Neural cell (in vitro differentiated cells): ENCODE measurements around the gene KCNS1. TPM values are rescaled to one million over a fixed set of nuclear protein-coding genes. Genes with fewer than 3 reads are reported as not detected.

Experiments used
- H2AFZ ChIP-seq: fragments of 200-600, 300-800 bp; sonication (generic), shearing (Covaris generic); 2 replicates; pipeline ENCODE4 v1.6.0; 2014; ENCODE audit warnings: low read depth, mild to moderate bottlenecking, antibody characterized with exemption, low read length, moderate library complexity
- H3F3A ChIP-seq: fragments of 200-600 bp; shearing (Covaris generic); 2 replicates; pipeline ENCODE4 v1.6.1; 2016; ENCODE audit warnings: mild to moderate bottlenecking, moderate library complexity, mixed read lengths, antibody characterized with exemption, low read length; ENCODE audit not compliant: insufficient read depth, poor library complexity, severe bottlenecking
- H3K27ac ChIP-seq: fragments of 200-600, 300-800 bp; sonication (generic), shearing (Covaris generic); 2 replicates; pipeline ENCODE4 v1.5.1; 2014; ENCODE audit warnings: mild to moderate bottlenecking, low read length, moderate library complexity
- H3K27me3 ChIP-seq: fragments of 300-800, 200-600 bp; sonication (generic), shearing (Covaris generic); 2 replicates; pipeline ENCODE4 v1.6.0; 2014; ENCODE audit warnings: mild to moderate bottlenecking, low read depth, low read length, moderate library complexity; ENCODE audit not compliant: insufficient read depth
- H3K36me3 ChIP-seq: fragments of 300-800, 200-600 bp; sonication (generic), shearing (Covaris generic); 2 replicates; pipeline ENCODE4 v1.5.1; 2014; ENCODE audit warnings: mild to moderate bottlenecking, antibody characterized with exemption, low read length, moderate library complexity; ENCODE audit not compliant: insufficient read depth
- H3K4me2 ChIP-seq: fragments of 300-800, 200-600 bp; sonication (generic), shearing (Covaris generic); 2 replicates; pipeline ENCODE4 v1.6.0; 2014; ENCODE audit warnings: mild to moderate bottlenecking, low read length
- H3K4me3 ChIP-seq: fragments of 300-800, 200-600 bp; sonication (generic), shearing (Covaris generic); 2 replicates; pipeline ENCODE4 v1.5.1; 2014; ENCODE audit warnings: mild to moderate bottlenecking, low read length, moderate library complexity
- H3K79me2 ChIP-seq: fragments of 200-600 bp; shearing (Covaris generic); replicated peaks from 2 replicates; pipeline ENCODE4 v1.6.0; 2014; ENCODE audit warnings: mild to moderate bottlenecking, low read length, moderate library complexity; ENCODE audit not compliant: insufficient read depth
- H3K9ac ChIP-seq: fragments of 300-800, 200-600 bp; sonication (generic), shearing (Covaris generic); 2 replicates; pipeline ENCODE4 v1.6.1; 2016; ENCODE audit warnings: mild to moderate bottlenecking, low read length, mixed read lengths
- H3K9me2 ChIP-seq: fragments of 200-600 bp; shearing (Covaris generic); 2 replicates; pipeline ENCODE4 v1.6.1; 2016; ENCODE audit warnings: mild to moderate bottlenecking, low read length, mixed read lengths; ENCODE audit not compliant: insufficient read depth
- H3K9me3 ChIP-seq: fragments of 200-600, 300-800 bp; sonication (generic), shearing (Covaris generic); 2 replicates; pipeline ENCODE4 v1.6.1; 2016; ENCODE audit warnings: mild to moderate bottlenecking, mixed run types, low read length, moderate library complexity, mixed read lengths
- H4K20me1 ChIP-seq: fragments of 200-600 bp; shearing (Covaris generic); 2 replicates; pipeline ENCODE4 v1.6.1; 2016; ENCODE audit warnings: mild to moderate bottlenecking, mixed run types; ENCODE audit not compliant: insufficient read depth
- EP300 ChIP-seq: fragments of 450-650 bp; conservative IDR thresholded peaks from 2 replicates; pipeline ENCODE4 v1.6.1; 2014; ENCODE audit warnings: antibody characterized with exemption, mild to moderate bottlenecking, moderate library complexity; ENCODE audit not compliant: poor library complexity, severe bottlenecking
- EZH2 ChIP-seq: fragments of 200-600, 300-800 bp; shearing (Covaris generic), sonication (generic); IDR thresholded peaks from 2 replicates; pipeline ENCODE4 v1.6.1; 2014; ENCODE audit warnings: antibody characterized with exemption, low read length, borderline replicate concordance, mild to moderate bottlenecking; ENCODE audit not compliant: insufficient read depth, poor library complexity, severe bottlenecking
- MXI1 ChIP-seq: fragments of 450-650 bp; conservative IDR thresholded peaks from 2 replicates; pipeline ENCODE4 v1.6.1; 2014; ENCODE audit warnings: antibody characterized with exemption, mild to moderate bottlenecking; ENCODE audit not compliant: poor library complexity, severe bottlenecking
- POLR2AphosphoS5 ChIP-seq: IDR thresholded peaks from 2 replicates; pipeline ENCODE4 v1.6.1; 2012
- RAD21 ChIP-seq: fragments of 450-650 bp; conservative IDR thresholded peaks from 2 replicates; pipeline ENCODE4 v1.6.1; 2014; ENCODE audit warnings: antibody characterized with exemption, mild to moderate bottlenecking, moderate library complexity
- SMC3 ChIP-seq: fragments of 450-650 bp; conservative IDR thresholded peaks from 2 replicates; pipeline ENCODE4 v1.6.1; 2014; ENCODE audit warnings: antibody characterized with exemption, mild to moderate bottlenecking, moderate library complexity; ENCODE audit not compliant: poor library complexity
- TAF1 ChIP-seq: IDR thresholded peaks from 2 replicates; pipeline ENCODE4 v1.6.1; 2012; ENCODE audit warnings: low read depth
- polyA plus RNA-seq: library from polyadenylated mRNA; depleted of rRNA; stranded (reverse); fragments of >200 nt; gene quantifications from 2 replicates; pipeline ENCODE4 v1.2.3, GENCODE V29; 2014
- TF ChIP-seq, protein P1 (sequence below): fragments of 450-650 bp; IDR thresholded peaks from 2 replicates; pipeline ENCODE4 v1.5.1; 2014; ENCODE audit warnings: antibody characterized with exemption, mild to moderate bottlenecking, moderate library complexity; ENCODE audit not compliant: poor library complexity, severe bottlenecking
- TF ChIP-seq, protein P2 (sequence below): IDR thresholded peaks from 2 replicates; pipeline ENCODE4 v1.6.1; 2012; ENCODE audit warnings: borderline replicate concordance

The KCNS1 gene
- polyA plus RNA-seq, 1 donor from 2014 or later, result not detected

DNA sequence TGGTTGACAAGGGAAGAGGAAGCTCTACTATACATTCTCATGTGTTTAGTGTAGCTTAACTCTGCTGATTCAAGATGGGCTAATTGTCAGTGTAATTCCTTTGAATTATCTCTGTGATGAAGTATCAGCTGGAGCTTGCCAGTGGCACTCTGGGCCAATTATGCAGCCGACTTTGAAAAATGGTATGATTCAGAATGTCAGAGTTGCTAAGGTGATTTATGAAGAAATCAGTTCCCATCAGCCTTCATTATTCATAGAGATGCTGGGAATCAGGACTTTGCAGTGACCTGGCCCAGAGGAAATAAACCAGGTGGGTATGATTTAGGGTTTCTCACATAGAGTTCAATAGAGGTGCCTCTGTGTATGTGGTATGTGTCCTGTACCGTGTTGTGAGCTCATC, 33.4 kb downstream of the KCNS1 start:
- Histone ChIP-seq H4K20me1 (no peaks in the 10 kb centered on the region), H3K4me3 (no peak overlapping the region), H3K9me3 (no peaks in the 10 kb centered on the region), H3K9ac (no peak overlapping the region), H3K9me2 (no peaks in the 10 kb centered on the region), H3K27me3 (no peaks in the 10 kb centered on the region), H3F3A (no peaks in the 10 kb centered on the region), H3K27ac (no peak overlapping the region), H3K36me3 (no peaks in the 10 kb centered on the region), H2AFZ (no peak overlapping the region), H3K79me2 (no peaks in the 10 kb centered on the region), H3K4me2 (no peak overlapping the region)
- TF ChIP-seq MXI1, result no peak
- TF ChIP-seq POLR2AphosphoS5, result no peak
- TF ChIP-seq EP300, result no peak
- TF ChIP-seq, protein P1, sequence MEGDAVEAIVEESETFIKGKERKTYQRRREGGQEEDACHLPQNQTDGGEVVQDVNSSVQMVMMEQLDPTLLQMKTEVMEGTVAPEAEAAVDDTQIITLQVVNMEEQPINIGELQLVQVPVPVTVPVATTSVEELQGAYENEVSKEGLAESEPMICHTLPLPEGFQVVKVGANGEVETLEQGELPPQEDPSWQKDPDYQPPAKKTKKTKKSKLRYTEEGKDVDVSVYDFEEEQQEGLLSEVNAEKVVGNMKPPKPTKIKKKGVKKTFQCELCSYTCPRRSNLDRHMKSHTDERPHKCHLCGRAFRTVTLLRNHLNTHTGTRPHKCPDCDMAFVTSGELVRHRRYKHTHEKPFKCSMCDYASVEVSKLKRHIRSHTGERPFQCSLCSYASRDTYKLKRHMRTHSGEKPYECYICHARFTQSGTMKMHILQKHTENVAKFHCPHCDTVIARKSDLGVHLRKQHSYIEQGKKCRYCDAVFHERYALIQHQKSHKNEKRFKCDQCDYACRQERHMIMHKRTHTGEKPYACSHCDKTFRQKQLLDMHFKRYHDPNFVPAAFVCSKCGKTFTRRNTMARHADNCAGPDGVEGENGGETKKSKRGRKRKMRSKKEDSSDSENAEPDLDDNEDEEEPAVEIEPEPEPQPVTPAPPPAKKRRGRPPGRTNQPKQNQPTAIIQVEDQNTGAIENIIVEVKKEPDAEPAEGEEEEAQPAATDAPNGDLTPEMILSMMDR, result no peak
- TF ChIP-seq RAD21, result no peak
- TF ChIP-seq SMC3, result no peak
- TF ChIP-seq, protein P2, sequence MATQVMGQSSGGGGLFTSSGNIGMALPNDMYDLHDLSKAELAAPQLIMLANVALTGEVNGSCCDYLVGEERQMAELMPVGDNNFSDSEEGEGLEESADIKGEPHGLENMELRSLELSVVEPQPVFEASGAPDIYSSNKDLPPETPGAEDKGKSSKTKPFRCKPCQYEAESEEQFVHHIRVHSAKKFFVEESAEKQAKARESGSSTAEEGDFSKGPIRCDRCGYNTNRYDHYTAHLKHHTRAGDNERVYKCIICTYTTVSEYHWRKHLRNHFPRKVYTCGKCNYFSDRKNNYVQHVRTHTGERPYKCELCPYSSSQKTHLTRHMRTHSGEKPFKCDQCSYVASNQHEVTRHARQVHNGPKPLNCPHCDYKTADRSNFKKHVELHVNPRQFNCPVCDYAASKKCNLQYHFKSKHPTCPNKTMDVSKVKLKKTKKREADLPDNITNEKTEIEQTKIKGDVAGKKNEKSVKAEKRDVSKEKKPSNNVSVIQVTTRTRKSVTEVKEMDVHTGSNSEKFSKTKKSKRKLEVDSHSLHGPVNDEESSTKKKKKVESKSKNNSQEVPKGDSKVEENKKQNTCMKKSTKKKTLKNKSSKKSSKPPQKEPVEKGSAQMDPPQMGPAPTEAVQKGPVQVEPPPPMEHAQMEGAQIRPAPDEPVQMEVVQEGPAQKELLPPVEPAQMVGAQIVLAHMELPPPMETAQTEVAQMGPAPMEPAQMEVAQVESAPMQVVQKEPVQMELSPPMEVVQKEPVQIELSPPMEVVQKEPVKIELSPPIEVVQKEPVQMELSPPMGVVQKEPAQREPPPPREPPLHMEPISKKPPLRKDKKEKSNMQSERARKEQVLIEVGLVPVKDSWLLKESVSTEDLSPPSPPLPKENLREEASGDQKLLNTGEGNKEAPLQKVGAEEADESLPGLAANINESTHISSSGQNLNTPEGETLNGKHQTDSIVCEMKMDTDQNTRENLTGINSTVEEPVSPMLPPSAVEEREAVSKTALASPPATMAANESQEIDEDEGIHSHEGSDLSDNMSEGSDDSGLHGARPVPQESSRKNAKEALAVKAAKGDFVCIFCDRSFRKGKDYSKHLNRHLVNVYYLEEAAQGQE, result no peak
- no peak for TF ChIP-seq TAF1
- no peak for TF ChIP-seq EZH2

DNA sequence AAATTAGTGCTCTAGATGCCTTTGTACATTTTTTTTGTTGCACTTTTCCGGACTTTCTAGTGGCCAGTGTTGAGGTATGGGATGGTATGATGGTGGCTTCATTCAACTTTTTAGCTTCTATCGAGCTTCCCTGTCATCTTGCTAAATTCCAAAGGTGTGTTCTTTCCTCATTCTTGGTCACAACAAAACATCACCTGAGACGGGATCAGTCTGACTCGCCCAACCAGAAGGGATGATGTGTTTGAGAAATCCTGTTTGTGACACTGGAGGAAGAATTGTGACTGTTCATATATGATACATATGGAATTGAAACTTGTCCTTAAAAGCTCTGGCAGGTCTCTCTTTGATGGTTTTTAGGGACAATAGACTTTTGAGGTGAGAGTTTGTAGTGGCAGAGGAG, 33.8 kb downstream of the KCNS1 start:
- H3K27ac ChIP-seq, result no peak overlapping the region

More for the DNA sequence above, 33.8 kb downstream of the KCNS1 start:
- Histone ChIP-seq H3K9ac (no peak overlapping the region), H3K9me2 (no peaks in the 10 kb centered on the region), H3K9me3 (no peaks in the 10 kb centered on the region), H2AFZ (no peak overlapping the region), H3K4me3 (no peak overlapping the region), H3K79me2 (no peaks in the 10 kb centered on the region), H3K27me3 (no peaks in the 10 kb centered on the region), H3K36me3 (no peaks in the 10 kb centered on the region), H3K4me2 (no peak overlapping the region), H4K20me1 (no peaks in the 10 kb centered on the region), H3F3A (no peaks in the 10 kb centered on the region)
- no peak for TF ChIP-seq EZH2
- TF ChIP-seq, protein P1, result no peak
- TF ChIP-seq POLR2AphosphoS5, result no peak
- TF ChIP-seq MXI1, result no peak
- no peak for TF ChIP-seq SMC3
- no peak for TF ChIP-seq RAD21
- no peak for TF ChIP-seq TAF1
- TF ChIP-seq, protein P2, result no peak
- TF ChIP-seq EP300, result no peak
